Mucosa of rectum (tissue), 2 donors: ENCODE results near the gene ITSN1.

Experiments
- H3K27ac ChIP-seq, 2 donors: one replicate each; pipeline ENCODE4 v1.7.0; 2013; ENCODE audit warnings: inconsistent platforms in 2 of 2, low read depth in 2 of 2, low read length in 2 of 2
- H3K27me3 ChIP-seq, 2 donors: one replicate each; pipeline ENCODE4 v1.7.0; 2013; ENCODE audit warnings: low read length in 2 of 2; ENCODE audit not compliant: control insufficient read depth in 2 of 2, insufficient read depth in 2 of 2
- H3K36me3 ChIP-seq, 2 donors: one replicate each; pipeline ENCODE4 v1.7.0; 2013; ENCODE audit warnings: low read length in 2 of 2; ENCODE audit not compliant: control insufficient read depth in 2 of 2, insufficient read depth in 2 of 2
- H3K4me1 ChIP-seq, 2 donors: one replicate each; pipeline ENCODE4 v1.7.0; 2013; ENCODE audit warnings: low read length in 2 of 2, mild to moderate bottlenecking in 1 of 2; ENCODE audit not compliant: control insufficient read depth in 2 of 2, insufficient read depth in 2 of 2
- H3K4me3 ChIP-seq, 2 donors: one replicate each; pipeline ENCODE4 v1.7.0; 2013; ENCODE audit warnings: low read length in 2 of 2
- H3K9ac ChIP-seq, 2 donors: one replicate each; pipeline ENCODE4 v1.7.0; 2013; ENCODE audit warnings: low read length in 2 of 2, low read depth in 1 of 2, mild to moderate bottlenecking in 1 of 2
- H3K9me3 ChIP-seq, 2 donors: one replicate each; pipeline ENCODE4 v1.7.0; 2013; ENCODE audit warnings: low read length in 2 of 2; ENCODE audit not compliant: control insufficient read depth in 2 of 2
- donor health status: healthy.
- donor health status: Normal muscosa, but diverticular disease.

Gene ITSN1

GRCh38 chr21:33902349-33902748, 260.0 kb downstream of the ITSN1 start:
- peaks cover 46 to 57% of the 10 kb centered on the region in 2 donors for H3K36me3 ChIP-seq
- no peak overlapping the region for H3K27ac ChIP-seq
- no peaks in the 10 kb centered on the region for H3K27me3 ChIP-seq

GRCh38 chr21:33904041-33904440, 261.7 kb downstream of the ITSN1 start:
- Histone ChIP-seq H3K9me3 (no peaks in the 10 kb centered on the region), H3K4me1 (no peaks in the 10 kb centered on the region), H3K27ac (no peak overlapping the region), H3K27me3 (no peaks in the 10 kb centered on the region), H3K36me3 (peaks cover 60 to 72% of the 10 kb centered on the region in 2 donors), H3K9ac (no peak overlapping the region), H3K4me3 (no peak overlapping the region)

More at GRCh38 chr21:33902349-33902748, 260.0 kb downstream of the ITSN1 start:
- H3K9ac ChIP-seq: no peak overlapping the region
- no peaks in the 10 kb centered on the region for H3K9me3 ChIP-seq
- H3K4me3 ChIP-seq: no peak overlapping the region
- H3K4me1 ChIP-seq: no peaks in the 10 kb centered on the region

GRCh38 chr21:33908760-33909159, 266.5 kb downstream of the ITSN1 start:
- Histone ChIP-seq H3K27me3 (no peaks in the 10 kb centered on the region), H3K27ac (no peak overlapping the region), H3K4me3 (no peak overlapping the region), H3K9me3 (no peaks in the 10 kb centered on the region), H3K36me3 (peaks cover 77 to 80% of the 10 kb centered on the region in 2 donors), H3K4me1 (no peaks in the 10 kb centered on the region), H3K9ac (no peak overlapping the region)

GRCh38 chr21:33909756-33910155, 267.5 kb downstream of the ITSN1 start:
- Histone ChIP-seq H3K4me3 (no peak overlapping the region), H3K9me3 (no peaks in the 10 kb centered on the region), H3K4me1 (peaks cover 4 to 6% of the 10 kb centered on the region in 2 donors), H3K36me3 (peaks cover 67 to 71% of the 10 kb centered on the region in 2 donors), H3K9ac (no peak overlapping the region), H3K27ac (no peak overlapping the region), H3K27me3 (no peaks in the 10 kb centered on the region)

DNA sequence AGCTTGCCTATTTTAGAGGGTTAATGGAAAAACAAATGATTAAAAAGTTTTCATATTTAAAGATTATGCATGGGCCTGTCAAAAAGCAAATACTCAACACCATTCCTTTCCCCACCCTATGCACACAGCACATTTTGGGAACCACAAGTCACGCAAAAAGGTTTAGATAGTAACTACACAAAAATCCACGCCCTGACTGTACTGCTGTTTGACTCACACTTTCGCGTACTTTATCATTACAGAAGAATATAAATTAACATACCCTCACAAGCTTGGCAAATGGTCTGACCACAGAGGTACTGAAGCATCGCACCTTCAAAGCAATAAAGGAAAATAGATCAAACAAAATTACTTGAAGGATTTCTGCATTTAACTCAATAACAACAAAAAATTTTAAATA, 271.9 kb downstream of the ITSN1 start:
- no peaks in the 10 kb centered on the region for H3K9me3 ChIP-seq
- H3K4me3 ChIP-seq: peak overlapping the region in 1 of 2 donors; percentile 98
- peaks cover 28 to 35% of the 10 kb centered on the region in 2 donors for H3K36me3 ChIP-seq
- H3K4me1 ChIP-seq: peaks cover 4 to 15% of the 10 kb centered on the region in 2 donors
- no peak overlapping the region for H3K27ac ChIP-seq
- H3K27me3 ChIP-seq: no peaks in the 10 kb centered on the region
- H3K9ac ChIP-seq: no peak overlapping the region

- peaks cover 16 to 22% of the 10 kb centered on the region in 2 donors for H3K36me3 ChIP-seq
- no peaks in the 10 kb centered on the region for H3K9me3 ChIP-seq
- H3K9ac ChIP-seq: peak within 1 kb of the TSS; percentile 97 to 100
- H3K4me3 ChIP-seq: peak within 1 kb of the TSS; percentile 98 to 100
- no peaks in the 10 kb centered on the region for H3K27me3 ChIP-seq
- H3K27ac ChIP-seq: peak within 1 kb of the TSS; percentile 81 to 82
- peaks cover 4 to 15% of the 10 kb centered on the region in 2 donors for H3K4me1 ChIP-seq
Measured at GRCh38 chr21:33915368-33916199, 273.3 kb downstream of the ITSN1 start, which contains the start of gene ATP5PO. TSS of gene ATP5PO (minus strand) at chr21:33915804. CDS start at chr21:33915763, 41 bp downstream.

GRCh38 chr21:33916200-33916567, 273.9 kb downstream of the ITSN1 start:
- H3K9ac ChIP-seq: peak overlapping the region; percentile 64 to 100
- H3K9me3 ChIP-seq: no peaks in the 10 kb centered on the region
- peaks cover 10 to 16% of the 10 kb centered on the region in 2 donors for H3K36me3 ChIP-seq
- peak overlapping the region in 1 of 2 donors; percentile 44 for H3K27ac ChIP-seq
- no peaks in the 10 kb centered on the region for H3K27me3 ChIP-seq
- H3K4me1 ChIP-seq: peaks cover 4 to 15% of the 10 kb centered on the region in 2 donors
- H3K4me3 ChIP-seq: peak overlapping the region; percentile 98 to 100

DNA sequence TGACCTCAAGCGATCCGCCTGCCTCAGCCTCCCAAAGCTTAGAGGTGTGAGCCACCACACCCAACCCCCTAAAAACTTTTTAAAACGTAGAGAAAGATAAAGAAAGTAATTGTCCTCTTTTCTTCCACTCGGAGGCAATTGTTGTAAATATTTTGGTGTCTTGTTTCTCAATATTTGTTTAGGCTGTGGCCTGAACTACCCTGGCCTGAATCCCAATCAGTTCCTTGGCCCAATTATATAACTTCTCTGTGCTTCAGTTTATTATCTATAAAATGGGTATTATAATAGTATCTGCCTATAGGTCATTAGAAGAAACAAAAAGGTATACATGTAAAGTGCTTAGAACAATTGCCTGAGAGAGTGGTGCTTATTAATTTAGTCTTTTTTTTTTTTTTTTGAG, 275.1 kb downstream of the ITSN1 start:
- peaks cover 4 to 15% of the 10 kb centered on the region in 2 donors for H3K4me1 ChIP-seq
- H3K4me3 ChIP-seq: no peak overlapping the region
- peaks cover 5 to 7% of the 10 kb centered on the region in 2 donors for H3K36me3 ChIP-seq
- H3K9me3 ChIP-seq: no peaks in the 10 kb centered on the region
- H3K9ac ChIP-seq: no peak overlapping the region
- H3K27me3 ChIP-seq: no peaks in the 10 kb centered on the region
- H3K27ac ChIP-seq: no peak overlapping the region

DNA sequence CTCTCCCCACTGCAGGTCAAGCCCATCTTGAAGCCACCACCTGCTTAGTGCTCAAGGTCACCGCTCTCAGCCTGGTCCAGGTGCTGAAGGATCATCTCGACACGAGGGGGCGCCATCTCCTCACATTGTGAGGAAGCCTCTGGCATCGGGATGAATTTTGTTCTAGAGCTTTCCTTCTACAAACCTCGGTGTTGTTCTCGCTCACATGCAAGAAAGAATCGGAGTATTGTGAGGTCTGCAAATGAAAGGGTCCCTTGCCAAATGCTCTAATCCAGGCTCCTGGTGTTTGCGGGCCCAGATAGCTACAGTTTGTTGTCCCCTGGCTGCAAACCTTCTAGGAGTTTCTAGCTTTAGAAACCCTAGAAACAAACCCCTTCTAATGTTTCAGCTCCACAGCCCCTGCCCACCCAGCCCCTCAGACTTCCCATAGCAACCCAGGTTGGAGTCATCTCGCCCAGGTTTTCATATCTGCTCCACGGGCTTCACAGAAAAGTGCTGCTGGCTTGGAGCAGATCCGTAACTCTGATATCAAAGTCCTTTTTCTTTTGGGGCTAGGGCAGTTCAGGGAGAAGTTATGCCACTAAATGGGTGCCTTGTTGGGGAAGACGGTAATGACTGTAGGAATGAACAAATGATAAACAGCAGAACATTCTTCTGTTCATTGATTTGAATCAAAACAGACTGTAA, 281.9 kb downstream of the ITSN1 start:
- Histone ChIP-seq H3K9ac (no peak overlapping the region), H3K4me1 (peaks cover 0 to 8% of the 10 kb centered on the region in 2 donors), H3K9me3 (no peaks in the 10 kb centered on the region), H3K27ac (no peak overlapping the region), H3K27me3 (no peaks in the 10 kb centered on the region), H3K4me3 (no peak overlapping the region), H3K36me3 (no peaks in the 10 kb centered on the region)

DNA sequence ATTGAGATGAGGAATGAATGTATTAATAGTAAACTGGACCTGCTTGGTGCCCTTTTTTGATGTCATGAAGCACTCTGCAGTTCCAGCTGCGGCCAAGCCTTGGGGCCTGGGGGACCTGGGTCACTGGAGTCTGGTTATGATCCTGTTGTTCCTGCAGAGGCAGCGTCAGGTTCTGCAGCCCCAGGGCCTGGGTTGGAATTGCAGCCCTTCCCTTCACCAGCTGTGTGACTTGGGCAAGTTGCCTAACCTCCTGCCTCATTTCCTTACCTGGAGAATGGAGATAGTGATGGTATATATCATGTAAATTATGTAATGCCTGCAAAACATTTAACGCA, 282.4 kb downstream of the ITSN1 start:
- Histone ChIP-seq H3K27ac (no peak overlapping the region), H3K27me3 (no peaks in the 10 kb centered on the region), H3K9ac (no peak overlapping the region), H3K4me3 (no peak overlapping the region), H3K4me1 (peaks cover 0 to 8% of the 10 kb centered on the region in 2 donors), H3K9me3 (no peaks in the 10 kb centered on the region), H3K36me3 (no peaks in the 10 kb centered on the region)
